HL-60/S4 treated with phorbol 12-myristate 13-acetate at 8.2 ng/mL for 4 days and 3 days (cell line): Measurements from ENCODE around the gene F12.
"Not testable (repeated sequence)": the region's sequence is repeated elsewhere in the genome, so short reads cannot be mapped to it uniquely, and the experiment has no call there.

Experiments
- in situ Hi-C: fragments of 300-500 bp; cut with MboI; formaldehyde crosslinking; loops from 2 replicates; pipeline ENCODE4 v1.15.0; 2022; ENCODE audit warnings: low sequenced_read_pairs

F12 gene

GRCh38 chr5:177370488-177371119, 38.8 kb downstream of the F12 start:
- in situ Hi-C loops = no loop called here

- in situ Hi-C loops = no loop called here
These were observed 39.5 kb downstream of the F12 start for GRCh38 chr5:177369645-177370440.

DNA sequence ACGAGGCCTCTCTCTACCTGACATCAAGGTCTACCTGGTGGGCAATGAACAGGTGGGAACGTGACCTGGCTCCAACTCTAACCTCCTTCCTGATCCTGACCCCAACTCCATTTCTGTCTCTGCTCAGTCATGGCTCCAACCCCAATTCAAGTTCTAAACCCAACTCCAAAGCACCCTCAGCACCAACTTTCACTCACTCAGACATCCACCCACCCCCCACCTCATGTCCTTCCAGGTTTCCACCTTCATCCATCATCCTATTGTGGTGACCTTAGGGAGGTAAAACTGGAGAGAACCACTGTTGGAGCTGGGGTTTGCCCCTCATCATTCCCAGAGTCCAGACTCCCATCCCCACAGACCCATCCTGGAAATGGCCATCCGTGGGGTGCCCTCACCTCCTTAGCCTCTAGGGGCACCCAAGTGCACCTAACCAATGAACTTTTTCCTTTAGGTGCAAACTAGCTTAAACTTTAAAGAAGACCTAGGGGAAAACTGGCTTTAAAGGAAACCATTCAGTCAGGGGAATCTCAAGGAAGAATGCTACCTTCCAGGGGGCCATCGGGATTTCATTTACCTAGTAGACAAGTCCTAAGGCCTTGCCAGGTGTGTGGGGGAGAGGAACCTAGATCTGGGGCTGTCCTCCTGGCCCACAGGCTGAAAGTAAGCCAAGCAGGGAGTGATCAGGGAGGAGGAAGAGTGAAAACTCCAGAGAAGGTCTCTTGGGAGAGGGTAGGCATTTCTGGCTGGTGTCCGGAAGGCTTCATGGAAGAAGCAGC, 40.3 kb downstream of the F12 start:
- in situ Hi-C loops = no loop called here

- in situ Hi-C loops = no loop called here
These were observed 41.1 kb downstream of the F12 start for GRCh38 chr5:177367981-177368868.

GRCh38 chr5:177367323-177367848, 42.0 kb downstream of the F12 start:
- in situ Hi-C loops = no loop called here

- in situ Hi-C loops = no loop called here
These were observed 42.6 kb downstream of the F12 start for GRCh38 chr5:177366528-177367322.

GRCh38 chr5:177365845-177366527, 43.4 kb downstream of the F12 start:
- in situ Hi-C loops = no loop called here

DNA sequence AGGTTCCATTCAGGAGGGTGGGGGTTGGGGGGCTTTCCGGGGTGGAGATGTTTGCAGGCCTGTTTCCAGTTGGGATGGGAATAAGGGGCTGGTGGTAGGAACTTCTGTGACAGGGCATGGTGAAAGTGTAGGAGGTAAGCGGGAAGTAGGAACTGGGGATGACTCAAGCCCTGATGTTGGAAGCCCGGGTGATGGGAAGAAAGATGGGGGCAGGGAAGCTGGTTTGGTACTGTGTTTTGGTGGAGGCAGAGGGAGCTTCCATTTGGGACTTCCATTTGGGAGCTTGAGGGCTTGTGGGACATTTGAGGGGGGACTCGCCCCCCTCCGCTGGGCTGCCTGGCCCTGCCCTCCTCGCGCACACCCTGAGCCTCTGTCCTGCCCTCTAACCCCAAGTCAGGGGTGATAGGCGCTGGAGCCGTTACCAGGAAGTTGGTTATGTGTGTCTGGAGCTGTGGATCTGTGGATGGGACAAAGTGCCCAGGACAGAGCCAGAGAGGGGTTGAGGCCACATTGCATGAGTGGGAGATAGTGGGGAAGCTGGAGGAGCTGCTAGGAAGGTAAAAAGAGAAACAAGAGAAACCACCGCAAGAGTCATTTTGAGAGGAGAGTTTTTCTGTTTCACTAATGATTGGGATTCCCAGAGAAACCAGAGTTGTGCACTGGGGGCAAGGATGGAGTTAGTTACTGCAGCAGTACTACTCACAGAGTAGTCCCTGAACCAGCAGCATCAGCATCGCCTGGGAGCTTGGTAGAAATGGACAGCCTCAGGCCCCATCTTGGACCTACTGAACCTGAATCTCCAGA, 45.0 kb downstream of the F12 start:
- in situ Hi-C loops = no loop called here

- in situ Hi-C loops = no loop called here
These were observed 45.8 kb downstream of the F12 start for GRCh38 chr5:177363565-177363964.

- in situ Hi-C loops = no loop called here
These were observed 46.5 kb downstream of the F12 start for GRCh38 chr5:177362610-177363507.

- in situ Hi-C loops = no loop called here
These were observed 47.1 kb downstream of the F12 start for GRCh38 chr5:177362292-177362609.

GRCh38 chr5:177361418-177362291, 47.7 kb downstream of the F12 start:
- in situ Hi-C loops = no loop called here

DNA sequence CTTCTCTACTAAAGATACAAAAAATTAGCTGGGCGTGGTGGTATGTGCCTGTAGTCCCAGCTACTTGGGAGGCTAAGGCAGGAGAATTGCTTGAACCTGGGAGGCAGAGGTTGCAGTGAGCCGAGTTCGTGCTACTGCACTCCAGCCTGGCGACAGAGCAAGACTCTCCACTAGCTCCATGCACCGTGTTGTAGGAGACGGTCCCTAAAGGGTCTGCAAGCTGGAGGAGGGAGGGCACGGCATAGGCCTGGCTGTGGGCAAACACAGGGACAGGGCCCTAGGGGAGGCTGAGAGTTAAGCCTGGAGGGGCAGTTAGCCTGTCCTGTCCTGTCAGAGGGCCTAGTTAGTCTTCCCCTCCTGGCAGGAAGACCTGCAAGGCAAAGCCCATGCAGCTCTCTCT, 48.6 kb downstream of the F12 start:
- in situ Hi-C loops = not testable (repeated sequence)

GRCh38 chr5:177359860-177360259, 49.5 kb downstream of the F12 start:
- in situ Hi-C loops = no loop called here

GRCh38 chr5:177359451-177359851, 49.9 kb downstream of the F12 start:
- in situ Hi-C loops = no loop called here

DNA sequence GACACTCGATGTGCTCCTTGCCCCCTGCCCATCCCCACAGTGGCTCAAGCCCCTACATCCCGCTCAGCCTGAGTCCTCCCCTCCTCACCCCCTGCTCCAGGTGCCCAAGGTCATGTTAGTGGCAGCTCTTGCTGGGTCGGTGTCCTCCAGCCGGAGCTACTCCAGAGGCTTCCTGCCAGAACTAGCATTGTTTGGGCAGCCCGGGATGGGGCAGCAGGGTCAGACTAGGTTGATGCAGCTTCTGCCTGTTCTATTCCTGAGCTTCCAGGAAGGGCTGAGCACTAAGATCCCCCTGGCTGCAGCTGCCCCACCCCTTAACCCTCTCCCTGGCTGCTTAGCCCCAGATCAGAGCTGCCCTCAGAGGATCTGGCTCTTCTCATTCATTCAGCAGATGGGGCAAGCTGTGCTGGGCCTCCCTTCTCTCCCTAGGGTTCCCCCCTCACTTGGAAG, 51.0 kb downstream of the F12 start:
- in situ Hi-C loops = no loop called here
